ENCODE results near the gene INF2.
"Not testable (repeated sequence)": the region's sequence is repeated elsewhere in the genome, so short reads cannot be mapped to it uniquely, and the experiment has no call there.

Gene INF2

GRCh38 chr14:104652386-104652785 lies 37.0 kb upstream of the INF2 start:
- Mint-ChIP-seq H3K4me1 (ENCODE audit: low read depth) (peaks cover 6% of the 10 kb centered on the region), H3K4me3 (no peak overlapping the region), H3K27me3 (peaks cover 4% of the 10 kb centered on the region), H3K36me3 (ENCODE audit: low read depth) (no peaks in the 10 kb centered on the region), H3K9me3 (peaks cover 3% of the 10 kb centered on the region), H3K27ac (no peak overlapping the region)
- no peak for DNase-seq

- H3K36me3 Mint-ChIP-seq (ENCODE audit: low read depth); H3K27ac Mint-ChIP-seq; H3K4me3 Mint-ChIP-seq; H3K27me3 Mint-ChIP-seq; DNase-seq; H3K9me3 Mint-ChIP-seq: not testable (repeated sequence)
- H3K4me1 Mint-ChIP-seq (ENCODE audit: low read depth) = peaks cover 14% of the 10 kb centered on the region
Measured at GRCh38 chr14:104653130-104653920, 36.1 kb upstream of the INF2 start.

GRCh38 chr14:104654119-104654518 lies 35.3 kb upstream of the INF2 start:
- Mint-ChIP-seq H3K4me1 (ENCODE audit: low read depth) (peaks cover 17% of the 10 kb centered on the region), H3K27ac (no peak overlapping the region), H3K27me3 (peaks cover 4% of the 10 kb centered on the region), H3K4me3 (no peak overlapping the region), H3K9me3 (peaks cover 3% of the 10 kb centered on the region), H3K36me3 (ENCODE audit: low read depth) (no peaks in the 10 kb centered on the region)
- no peak for DNase-seq

- no peak overlapping the region for H3K27ac Mint-ChIP-seq
- DNase-seq = no peak
- peaks cover 3% of the 10 kb centered on the region for H3K9me3 Mint-ChIP-seq
- peaks cover 4% of the 10 kb centered on the region for H3K27me3 Mint-ChIP-seq
- H3K4me3 Mint-ChIP-seq = no peak overlapping the region
- no peaks in the 10 kb centered on the region for H3K36me3 Mint-ChIP-seq (ENCODE audit: low read depth)
- peaks cover 20% of the 10 kb centered on the region for H3K4me1 Mint-ChIP-seq (ENCODE audit: low read depth)
Measured at GRCh38 chr14:104655128-104655848, 34.1 kb upstream of the INF2 start.

GRCh38 chr14:104656014-104656714 lies 33.3 kb upstream of the INF2 start:
- H3K9me3 Mint-ChIP-seq = peaks cover 3% of the 10 kb centered on the region
- peaks cover 10% of the 10 kb centered on the region for H3K27me3 Mint-ChIP-seq
- no peak overlapping the region for H3K4me3 Mint-ChIP-seq
- H3K36me3 Mint-ChIP-seq (ENCODE audit: low read depth) = no peaks in the 10 kb centered on the region
- no peak overlapping the region for H3K27ac Mint-ChIP-seq
- no peak for DNase-seq
- peaks cover 25% of the 10 kb centered on the region for H3K4me1 Mint-ChIP-seq (ENCODE audit: low read depth)

- Mint-ChIP-seq H3K4me1 (ENCODE audit: low read depth) (peaks cover 27% of the 10 kb centered on the region), H3K36me3 (ENCODE audit: low read depth) (no peaks in the 10 kb centered on the region), H3K9me3 (peaks cover 3% of the 10 kb centered on the region), H3K27ac (no peak overlapping the region), H3K4me3 (no peak overlapping the region), H3K27me3 (peaks cover 15% of the 10 kb centered on the region)
- no peak for DNase-seq
Measured at GRCh38 chr14:104657101-104657524, 32.3 kb upstream of the INF2 start.

GRCh38 chr14:104657563-104658324 lies 31.7 kb upstream of the INF2 start:
- peaks cover 15% of the 10 kb centered on the region for H3K27me3 Mint-ChIP-seq
- no peaks in the 10 kb centered on the region for H3K36me3 Mint-ChIP-seq (ENCODE audit: low read depth)
- H3K27ac Mint-ChIP-seq = no peak overlapping the region
- peaks cover 27% of the 10 kb centered on the region for H3K4me1 Mint-ChIP-seq (ENCODE audit: low read depth)
- H3K4me3 Mint-ChIP-seq = no peak overlapping the region
- DNase-seq = no peak
- peaks cover 1% of the 10 kb centered on the region for H3K9me3 Mint-ChIP-seq

- Mint-ChIP-seq H3K27me3 (peaks cover 15% of the 10 kb centered on the region), H3K9me3 (no peaks in the 10 kb centered on the region), H3K4me3 (no peak overlapping the region), H3K4me1 (ENCODE audit: low read depth) (peaks cover 27% of the 10 kb centered on the region), H3K36me3 (ENCODE audit: low read depth) (no peaks in the 10 kb centered on the region), H3K27ac (no peak overlapping the region)
- no peak for DNase-seq
Measured at GRCh38 chr14:104658325-104658712, 31.1 kb upstream of the INF2 start.

- H3K4me1 Mint-ChIP-seq (ENCODE audit: low read depth) = peaks cover 32% of the 10 kb centered on the region
- no peaks in the 10 kb centered on the region for H3K9me3 Mint-ChIP-seq
- H3K27ac Mint-ChIP-seq = no peak overlapping the region
- no peak overlapping the region for H3K4me3 Mint-ChIP-seq
- no peaks in the 10 kb centered on the region for H3K36me3 Mint-ChIP-seq (ENCODE audit: low read depth)
- peaks cover 15% of the 10 kb centered on the region for H3K27me3 Mint-ChIP-seq
- no peak for DNase-seq
Measured at GRCh38 chr14:104659146-104659545, 30.3 kb upstream of the INF2 start.

- Mint-ChIP-seq H3K27ac (no peak overlapping the region), H3K27me3 (peaks cover 15% of the 10 kb centered on the region), H3K9me3 (no peaks in the 10 kb centered on the region), H3K4me1 (ENCODE audit: low read depth) (peaks cover 38% of the 10 kb centered on the region), H3K4me3 (no peak overlapping the region), H3K36me3 (ENCODE audit: low read depth) (no peaks in the 10 kb centered on the region)
- no peak for DNase-seq
Measured at GRCh38 chr14:104659764-104660523, 29.5 kb upstream of the INF2 start.

- no peak for DNase-seq
- H3K27me3 Mint-ChIP-seq = peaks cover 15% of the 10 kb centered on the region
- no peaks in the 10 kb centered on the region for H3K9me3 Mint-ChIP-seq
- H3K4me1 Mint-ChIP-seq (ENCODE audit: low read depth) = peaks cover 44% of the 10 kb centered on the region
- H3K4me3 Mint-ChIP-seq = no peak overlapping the region
- H3K36me3 Mint-ChIP-seq (ENCODE audit: low read depth) = no peaks in the 10 kb centered on the region
- H3K27ac Mint-ChIP-seq = no peak overlapping the region
Measured at GRCh38 chr14:104660597-104660996, 28.8 kb upstream of the INF2 start.

GRCh38 chr14:104661086-104661485 lies 28.3 kb upstream of the INF2 start:
- Mint-ChIP-seq H3K27me3 (peaks cover 15% of the 10 kb centered on the region), H3K4me3 (no peak overlapping the region), H3K4me1 (ENCODE audit: low read depth) (peaks cover 48% of the 10 kb centered on the region), H3K27ac (no peak overlapping the region), H3K9me3 (no peaks in the 10 kb centered on the region), H3K36me3 (ENCODE audit: low read depth) (no peaks in the 10 kb centered on the region)
- no peak for DNase-seq

GRCh38 chr14:104661528-104662157 lies 27.8 kb upstream of the INF2 start:
- DNase-seq; H3K9me3 Mint-ChIP-seq; H3K27ac Mint-ChIP-seq; H3K4me3 Mint-ChIP-seq; H3K36me3 Mint-ChIP-seq (ENCODE audit: low read depth): not testable (repeated sequence)
- H3K27me3 Mint-ChIP-seq = peaks cover 15% of the 10 kb centered on the region
- peaks cover 51% of the 10 kb centered on the region for H3K4me1 Mint-ChIP-seq (ENCODE audit: low read depth)
